ENCODE measurements around the gene BMP8A. TPM values are rescaled to one million over a fixed set of nuclear protein-coding genes. Genes with fewer than 3 reads are reported as not detected.

The BMP8A gene
- total RNA-seq, 1 donor from 2014 or later = 2.9 TPM

DNA sequence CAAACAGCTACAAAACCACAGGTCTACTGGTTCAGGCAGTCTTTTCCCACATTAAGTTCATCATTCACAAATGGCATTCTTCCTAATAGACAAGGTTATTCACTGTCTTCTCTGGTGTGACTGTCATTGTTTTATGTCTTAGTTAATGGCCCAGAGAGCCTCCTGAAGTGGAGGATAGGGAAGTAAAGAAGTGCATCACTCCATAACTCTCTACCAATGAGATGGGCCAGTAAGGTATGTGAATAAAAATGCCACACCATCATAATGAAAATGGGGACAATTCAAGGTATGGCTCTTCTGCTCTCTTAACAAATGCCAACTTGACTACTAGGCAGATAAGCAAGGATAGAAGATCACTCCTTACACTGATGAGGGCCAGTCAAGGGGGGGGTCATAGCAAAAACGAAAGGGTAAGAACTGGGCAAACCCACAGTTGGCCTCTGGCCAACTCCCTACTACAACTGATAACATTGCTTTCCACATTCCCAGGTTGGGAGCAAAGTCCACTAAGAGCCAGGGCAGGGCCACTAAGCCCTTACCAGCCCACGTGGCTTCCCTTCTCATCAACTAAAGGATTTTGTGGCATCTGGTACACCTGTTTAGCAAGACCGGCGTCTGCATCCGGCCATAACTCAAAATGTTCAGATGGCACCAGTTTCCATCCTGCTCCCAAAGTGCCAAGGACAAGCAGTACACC is 75.2 kb downstream of the BMP8A start:
- H3K36me3 ChIP-seq = peaks cover 3 to 99% of the 10 kb centered on the region in 2 donors
- H3K9me3 ChIP-seq = no peaks in the 10 kb centered on the region
- TF ChIP-seq POLR2A (IDR thresholded peaks at IDR 0.05) (no peak), CTCF (IDR thresholded peaks at IDR 0.05) (no peak), POLR2AphosphoS5 (IDR thresholded peaks at IDR 0.05; ENCODE audit: insufficient read depth in 1 of 2, low read depth in 1 of 2) (no peak)
- no peak overlapping the region for H3K4me3 ChIP-seq
- intact Hi-C loops (cut with DNase I) = no loop called here
- no peaks in the 10 kb centered on the region for H3K27me3 ChIP-seq
- no peak overlapping the region for H3K27ac ChIP-seq
- no peak for DNase-seq (ENCODE audit: extremely low spot score in 2 of 2)
- no peaks in the 10 kb centered on the region for H3K4me1 ChIP-seq

DNA sequence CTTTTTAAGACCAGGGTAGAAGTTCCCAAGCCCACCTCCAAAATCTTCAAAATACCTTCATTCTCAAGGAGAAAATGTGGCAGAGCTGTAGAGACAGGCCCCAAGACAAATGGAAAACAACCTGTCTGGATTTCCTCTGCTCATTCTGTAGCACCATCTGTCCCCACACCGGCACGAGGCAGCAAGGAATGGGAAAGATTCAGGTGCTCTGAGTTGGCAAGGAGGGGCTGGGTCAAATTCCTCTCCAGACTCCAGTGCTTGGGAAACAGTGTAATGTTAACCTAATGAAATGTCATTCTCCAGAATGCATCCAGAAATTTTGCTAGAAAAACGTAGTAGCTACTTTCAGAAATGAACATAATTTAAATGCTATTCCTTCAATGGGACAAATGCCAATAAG is 75.9 kb downstream of the BMP8A start:
- Histone ChIP-seq H3K9me3 (no peaks in the 10 kb centered on the region), H3K36me3 (peaks cover 3 to 99% of the 10 kb centered on the region in 2 donors), H3K4me3 (no peak overlapping the region), H3K27ac (no peak overlapping the region), H3K27me3 (no peaks in the 10 kb centered on the region), H3K4me1 (peaks cover 1% of the 10 kb centered on the region)
- TF ChIP-seq POLR2A (IDR thresholded peaks at IDR 0.05) (no peak), CTCF (IDR thresholded peaks at IDR 0.05) (no peak), POLR2AphosphoS5 (IDR thresholded peaks at IDR 0.05; ENCODE audit: insufficient read depth in 1 of 2, low read depth in 1 of 2) (no peak)
- intact Hi-C loops (cut with DNase I) = no loop called here
- no peak for DNase-seq (ENCODE audit: extremely low spot score in 2 of 2)

DNA sequence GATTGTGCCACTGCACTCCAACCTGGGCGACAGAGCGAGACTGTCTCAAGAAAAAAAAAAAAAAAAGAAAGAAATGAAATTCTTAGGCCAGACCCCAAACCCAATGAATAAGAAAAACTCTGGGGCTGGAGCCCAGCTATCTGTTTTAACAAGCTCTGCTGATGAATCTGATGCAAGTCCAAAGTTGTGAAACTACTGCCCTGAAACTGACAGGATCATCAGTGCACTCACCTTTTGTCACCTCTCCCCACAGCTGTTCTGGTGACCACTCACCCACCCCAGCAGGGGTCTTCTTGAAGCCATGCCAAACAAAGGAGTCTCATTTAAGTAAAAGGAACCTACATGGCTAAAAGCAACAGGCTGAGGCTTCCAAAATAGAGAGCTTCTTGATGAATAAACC is 76.8 kb downstream of the BMP8A start:
- Histone ChIP-seq H3K4me1 (peaks cover 10% of the 10 kb centered on the region), H3K9me3 (no peaks in the 10 kb centered on the region), H3K27me3 (no peaks in the 10 kb centered on the region), H3K36me3 (peaks cover 3 to 96% of the 10 kb centered on the region in 2 donors), H3K27ac (no peak overlapping the region), H3K4me3 (no peak overlapping the region)
- no peak for TF ChIP-seq POLR2A (IDR thresholded peaks at IDR 0.05)
- TF ChIP-seq CTCF (IDR thresholded peaks at IDR 0.05) = no peak
- no peak for DNase-seq (ENCODE audit: extremely low spot score in 2 of 2)
- intact Hi-C loops (cut with DNase I) = no loop called here

DNA sequence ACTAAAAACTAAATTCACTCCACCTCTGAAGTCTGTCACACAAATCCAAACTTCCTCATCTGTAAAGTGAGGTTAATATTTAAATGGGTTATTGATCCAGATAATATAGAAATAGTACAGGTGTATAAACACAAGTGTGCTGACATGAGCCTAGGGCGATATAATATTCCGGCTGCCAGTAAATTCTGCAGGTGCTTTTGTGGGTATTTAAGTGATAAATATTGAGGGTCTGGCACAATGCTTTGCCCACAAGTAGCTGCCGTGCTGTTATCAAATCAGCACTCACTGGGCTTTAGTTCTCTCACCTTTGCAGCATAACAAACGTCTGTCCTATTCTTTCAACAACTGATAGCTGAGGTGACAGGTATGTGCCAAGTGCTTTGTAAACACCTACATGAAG is 77.6 kb downstream of the BMP8A start:
- DNase-seq (ENCODE audit: extremely low spot score in 2 of 2) = no peak
- Histone ChIP-seq H3K9me3 (no peaks in the 10 kb centered on the region), H3K27me3 (no peaks in the 10 kb centered on the region), H3K27ac (no peak overlapping the region), H3K4me1 (peaks cover 19% of the 10 kb centered on the region), H3K36me3 (peaks cover 0 to 88% of the 10 kb centered on the region in 2 donors), H3K4me3 (no peak overlapping the region)
- intact Hi-C loops (cut with DNase I) = no loop called here
- TF ChIP-seq POLR2AphosphoS5 (IDR thresholded peaks at IDR 0.05; ENCODE audit: insufficient read depth in 1 of 2, low read depth in 1 of 2) (no peak), CTCF (IDR thresholded peaks at IDR 0.05) (no peak), POLR2A (IDR thresholded peaks at IDR 0.05) (no peak)

- Histone ChIP-seq H3K4me3 (no peak overlapping the region), H3K9me3 (no peaks in the 10 kb centered on the region), H3K36me3 (peaks cover 0 to 72% of the 10 kb centered on the region in 2 donors), H3K27ac (no peak overlapping the region), H3K4me1 (peaks cover 35% of the 10 kb centered on the region), H3K27me3 (no peaks in the 10 kb centered on the region)
- intact Hi-C loops (cut with DNase I) = no loop called here
- TF ChIP-seq POLR2A (IDR thresholded peaks at IDR 0.05) = no peak
- no peak for TF ChIP-seq POLR2AphosphoS5 (IDR thresholded peaks at IDR 0.05; ENCODE audit: insufficient read depth in 1 of 2, low read depth in 1 of 2)
- TF ChIP-seq CTCF (IDR thresholded peaks at IDR 0.05) = no peak
- no peak for DNase-seq (ENCODE audit: extremely low spot score in 2 of 2)
Observed at GRCh38 chr1:39570477-39571177, 79.2 kb downstream of the BMP8A start.
